ENCODE results near the gene COL5A1.
A peak's percentile ranks its signal among the peaks of the same experiment; 100 is the strongest.

COL5A1 gene

GRCh38 chr9:134641173-134641989 is at the start of gene COL5A1:
Gene COL5A1, plus strand, starts transcription at chr9:134641803. Its CDS starts 385 bp downstream, at chr9:134642188.
- DNase-seq (ENCODE audit: low read depth): peak; percentile 91

GRCh38 chr9:134592018-134592818 is 49.4 kb upstream of the COL5A1 start:
- DNase-seq (ENCODE audit: low read depth): peak; percentile 79

DNA sequence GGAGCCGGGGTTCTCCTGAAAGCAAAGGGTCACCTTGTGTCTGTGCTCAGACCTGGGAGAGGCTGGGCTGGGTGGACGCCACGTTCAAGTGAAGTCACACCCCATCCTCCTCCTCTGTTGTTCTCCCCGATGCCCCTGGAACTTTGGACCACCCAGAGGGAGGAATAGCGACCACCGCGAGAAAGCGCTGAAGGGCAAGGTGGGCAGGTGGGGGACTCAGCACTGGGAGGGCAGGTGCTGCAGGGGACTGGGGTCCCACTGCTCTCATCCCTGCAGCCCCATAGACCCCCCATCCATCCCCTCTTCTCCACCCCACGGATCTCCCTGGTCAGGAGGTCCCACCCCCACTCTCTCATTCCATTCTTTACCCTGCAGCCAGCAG is 48.8 kb upstream of the COL5A1 start:
- no peak for DNase-seq (ENCODE audit: low read depth)

DNA sequence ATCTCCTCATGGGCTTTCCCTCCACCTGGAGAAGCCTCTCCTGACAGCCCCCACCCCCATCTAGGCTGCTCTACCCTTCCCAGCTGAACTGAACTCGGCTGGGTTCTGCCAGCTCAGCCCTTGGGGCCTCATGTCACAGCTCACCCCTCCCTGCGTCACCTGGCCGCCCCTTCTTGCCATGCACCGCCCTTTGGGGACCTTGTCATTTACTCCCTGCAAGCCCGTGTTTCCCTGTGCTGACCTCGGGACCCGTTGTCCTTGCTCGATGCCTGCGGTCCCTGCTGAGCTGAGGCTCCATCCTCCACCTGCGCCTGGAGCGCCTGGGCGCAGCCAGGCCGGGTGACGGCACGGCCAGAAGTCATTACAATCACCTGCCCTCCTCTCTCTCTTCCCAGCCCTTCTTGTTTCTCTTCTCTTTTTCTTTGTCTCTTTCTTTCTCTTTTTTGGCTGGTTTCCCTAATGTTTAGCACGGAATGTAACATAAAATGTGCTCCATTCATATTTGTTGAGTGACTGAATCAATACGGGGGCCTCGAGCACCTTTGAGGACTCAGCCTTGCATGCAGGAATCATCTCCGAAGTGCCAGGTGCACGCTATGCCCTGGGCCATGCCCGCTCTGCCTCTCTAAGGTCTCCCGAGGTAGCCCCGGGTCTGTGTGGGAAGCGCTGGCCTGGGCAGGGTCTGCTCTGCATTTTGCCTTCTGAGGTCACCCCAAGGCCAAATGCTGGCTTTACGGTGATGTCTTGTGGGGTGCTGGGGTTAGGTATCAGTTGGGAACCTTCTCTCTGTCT is 48.1 kb upstream of the COL5A1 start:
- no peak for DNase-seq (ENCODE audit: low read depth)

- DNase-seq (ENCODE audit: low read depth): no peak
Measured at GRCh38 chr9:134594078-134594941, 47.3 kb upstream of the COL5A1 start.

DNA sequence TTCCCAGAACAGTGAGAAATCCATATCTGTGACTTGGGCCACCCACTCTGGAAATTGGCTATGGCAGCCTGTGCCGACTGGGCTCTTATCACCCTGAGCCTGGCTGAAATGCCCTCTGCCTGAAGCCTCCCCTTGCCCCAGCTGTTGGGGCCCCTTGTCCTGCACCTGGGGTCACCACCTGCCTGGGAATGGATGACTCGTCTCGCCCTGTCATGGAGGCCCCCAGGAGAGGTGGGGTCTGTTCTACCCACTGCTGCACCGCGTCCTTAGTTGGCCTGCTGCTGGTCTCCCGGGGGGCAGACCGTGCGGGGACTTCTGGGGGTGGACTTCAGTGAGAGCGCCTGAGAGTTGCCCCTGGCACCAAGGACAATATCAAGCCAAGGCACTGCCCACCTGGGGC is 46.6 kb upstream of the COL5A1 start:
- no peak for DNase-seq (ENCODE audit: low read depth)

DNA sequence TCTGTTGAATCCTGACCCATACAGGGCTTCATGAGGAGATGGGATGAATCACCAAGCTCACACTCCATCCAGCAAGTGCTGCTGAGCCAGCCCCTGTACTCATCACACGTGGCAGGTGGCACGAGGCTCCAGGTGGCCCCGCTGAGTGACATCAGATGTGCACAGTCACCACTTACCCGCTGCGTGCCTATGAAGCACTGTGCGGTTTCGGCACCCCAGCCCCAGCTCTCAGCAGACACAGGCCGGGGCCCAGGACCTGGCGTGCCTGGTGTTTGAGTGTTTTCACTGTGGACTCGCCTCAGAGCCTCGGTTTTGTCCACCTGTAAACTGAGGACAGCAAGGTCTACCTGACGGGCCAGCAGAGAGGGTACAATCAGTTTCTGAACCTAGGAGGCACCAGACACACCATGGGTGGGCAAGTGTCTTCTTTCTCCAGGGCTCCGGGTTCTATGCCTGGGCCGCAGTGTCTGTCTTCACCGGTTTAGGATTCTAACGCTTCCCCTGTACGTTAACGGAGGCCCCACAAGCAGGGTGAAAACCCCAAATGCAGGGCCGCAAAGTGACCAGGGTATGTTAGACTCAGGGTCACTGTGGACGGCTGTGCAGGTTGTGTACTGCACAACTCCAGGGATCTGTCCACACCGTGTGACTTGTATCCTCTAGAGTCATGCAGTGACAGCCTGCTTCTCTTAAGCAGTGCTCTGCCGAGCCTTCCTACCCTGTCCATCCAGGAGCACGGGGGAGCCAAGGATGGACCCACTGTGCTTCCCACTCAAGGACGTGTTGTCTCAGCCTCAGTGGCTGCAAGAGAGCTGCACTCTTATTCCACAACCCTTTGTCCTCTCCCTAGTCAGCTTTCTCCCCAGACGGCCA is 44.3 kb upstream of the COL5A1 start:
- no peak for DNase-seq (ENCODE audit: low read depth)

- no peak for DNase-seq (ENCODE audit: low read depth)
Measured at GRCh38 chr9:134597957-134598883, 43.4 kb upstream of the COL5A1 start.

- no peak for DNase-seq (ENCODE audit: low read depth)
Measured at GRCh38 chr9:134598884-134599245, 42.7 kb upstream of the COL5A1 start.

DNA sequence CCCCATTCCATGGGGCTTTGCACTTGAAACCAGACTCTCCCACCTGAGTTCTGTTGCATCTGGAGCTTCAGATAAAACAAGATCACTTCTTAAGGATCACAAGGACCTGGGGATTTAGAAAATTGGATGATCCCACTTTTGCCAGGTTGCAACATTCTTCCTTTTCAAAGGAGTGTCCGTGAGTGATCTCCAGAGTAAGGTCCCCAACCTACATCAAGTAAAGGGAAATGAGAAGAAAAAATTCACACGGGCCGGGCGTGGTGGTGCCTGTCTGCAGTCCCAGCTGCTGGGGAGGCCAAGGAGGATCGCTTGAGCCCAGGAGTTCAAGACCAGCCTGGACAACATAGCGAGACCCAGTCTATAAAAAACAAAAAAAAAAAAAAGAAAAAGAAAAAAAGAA is 41.2 kb upstream of the COL5A1 start:
- DNase-seq (ENCODE audit: low read depth): no peak

- no peak for DNase-seq (ENCODE audit: low read depth)
Measured at GRCh38 chr9:134600836-134601638, 40.6 kb upstream of the COL5A1 start.

DNA sequence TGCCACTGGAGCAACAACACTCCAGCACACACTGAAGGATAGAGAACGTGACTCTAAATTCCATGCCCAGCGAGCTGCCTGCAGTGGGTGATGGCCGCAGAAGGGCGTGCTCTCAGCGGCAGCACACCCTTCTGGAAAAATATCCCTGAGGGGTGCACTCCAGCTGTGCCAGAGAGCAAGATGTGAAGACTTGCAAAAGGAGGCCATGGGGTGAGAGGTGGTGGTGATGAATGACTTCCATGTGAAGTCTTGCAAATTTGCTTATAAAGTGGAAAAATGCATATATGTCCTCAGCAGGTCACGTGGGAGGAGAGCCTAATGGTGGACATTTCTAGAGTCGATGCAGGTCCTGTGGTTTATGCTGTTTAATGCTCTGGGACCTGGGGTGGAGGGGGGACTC is 39.8 kb upstream of the COL5A1 start:
- DNase-seq (ENCODE audit: low read depth): peak; percentile 72

GRCh38 chr9:134602547-134603362 is 38.8 kb upstream of the COL5A1 start:
- peak; percentile 100 for DNase-seq (ENCODE audit: low read depth)

DNA sequence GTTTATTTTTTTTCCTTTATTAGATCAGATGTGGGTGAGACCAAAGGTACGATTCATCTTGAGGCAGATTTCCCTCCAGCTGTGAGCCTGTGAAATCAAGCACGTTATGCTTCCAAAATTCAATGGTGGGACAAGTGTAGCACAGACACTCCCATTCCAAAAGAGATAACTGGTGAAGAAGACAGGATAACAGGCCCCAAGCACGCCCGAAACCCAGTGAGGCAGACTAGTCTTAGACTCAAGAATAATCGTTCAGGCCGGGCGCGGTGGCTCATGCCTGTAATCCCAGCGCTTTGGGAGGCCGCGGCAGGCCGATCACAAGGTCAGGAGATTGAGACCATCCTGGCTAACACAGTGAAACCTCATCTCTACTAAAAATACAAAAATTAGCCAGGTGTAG is 36.8 kb upstream of the COL5A1 start:
- no peak for DNase-seq (ENCODE audit: low read depth)

GRCh38 chr9:134605351-134605965 is 36.1 kb upstream of the COL5A1 start:
- no peak for DNase-seq (ENCODE audit: low read depth)

GRCh38 chr9:134605966-134606357 is 35.6 kb upstream of the COL5A1 start:
- DNase-seq (ENCODE audit: low read depth): no peak

All from amniotic epithelial cell (primary cell).